Stomach (tissue), 9 donors: ENCODE data around the gene OLIG1. TPM values are rescaled to one million over a fixed set of nuclear protein-coding genes. Genes with fewer than 3 reads are reported as not detected.

Experiments used
- DNase-seq, 2 donors: peaks; one replicate each; pipeline versions ENCODE4 v3.0.0 to v3.0.0-alpha.2; 2013 to 2019
- H3K27ac ChIP-seq, 5 donors: fragments of 200-600 bp in 4 of 5; sonication (generic) in 4 of 5; one replicate each; pipeline ENCODE4 v1.5.1; 2013 to 2019; ENCODE audit warnings: mild to moderate bottlenecking in 1 of 5, moderate library complexity in 1 of 5
- H3K27me3 ChIP-seq, 3 donors: fragments of 200-600 bp; sonication (generic); one replicate each; pipeline ENCODE4 v1.5.1; 2017 to 2019; ENCODE audit warnings: mixed run types in 1 of 3
- H3K36me3 ChIP-seq, 4 donors: fragments of 200-600 bp; sonication (generic); 1 replicate in 3 of 4; 2 replicates in 1 of 4; pipeline ENCODE4 v1.5.1; 2016 to 2019
- H3K4me1 ChIP-seq, 4 donors: fragments of 200-600 bp; sonication (generic); one replicate each; pipeline ENCODE4 v1.5.1; 2016 to 2019
- H3K4me3 ChIP-seq, 4 donors: fragments of 200-600 bp; sonication (generic) in 3 of 4; one replicate each; pipeline ENCODE4 v1.5.1; 2016 to 2019; ENCODE audit warnings: mild to moderate bottlenecking in 1 of 4
- H3K9me3 ChIP-seq, 4 donors: fragments of 200-600 bp; sonication (generic); one replicate each; pipeline ENCODE4 v1.5.1; 2016 to 2019
- CTCF ChIP-seq, 7 experiments: fragments of 450-650 bp in 4 of 7; fragments of 200-600 bp in 3 of 7; sonication (generic) in 3 of 7; IDR thresholded peaks; one replicate each; pipeline ENCODE4 v1.5.1; 2016 to 2019; ENCODE audit warnings: antibody characterized with exemption in 7 of 7, control low read depth in 2 of 7, mild to moderate bottlenecking in 1 of 7
- EP300 ChIP-seq: sonication (generic); formaldehyde crosslinking; IDR thresholded peaks from one replicate; pipeline ENCODE4 v1.6.1; 2017; ENCODE audit warnings: antibody characterized with exemption
- POLR2A ChIP-seq, 4 donors: fragments of 450-650 bp; IDR thresholded peaks; one replicate each; pipeline ENCODE4 v1.6.1; 2016; ENCODE audit warnings: antibody characterized with exemption in 4 of 4, control low read depth in 2 of 4, mild to moderate bottlenecking in 1 of 4, moderate library complexity in 1 of 4
- POLR2AphosphoS5 ChIP-seq, 3 donors: sonication (generic); formaldehyde crosslinking; IDR thresholded peaks; one replicate each; pipeline ENCODE4 v1.6.1; 2016; ENCODE audit warnings: antibody characterized with exemption in 3 of 3
- WGBS, 5 donors: extraction: QIAGEN DNeasy Blood & Tissue Kit in 3 of 5; methylation state at CpG; one replicate each; pipeline versions ENCODE4 v1.1.5 to v1.1.7; 2013 to 2018; 5-methylcytosine and 5-hydroxymethylcytosine counted together
- intact Hi-C: fragments of 100-400 bp; cut with DNase I; formaldehyde crosslinking; loops from one replicate; pipeline ENCODE4 v1.15.1; 2023; ENCODE audit warnings: low total_unique reads
- polyA plus RNA-seq, 3 donors: library from polyadenylated mRNA; stranded (reverse); fragments of 200-250 nt; gene quantifications; one replicate each; pipeline ENCODE4 v1.2.3, GENCODE V29; 2013
- total RNA-seq, 5 donors: library from RNA; depleted of rRNA; stranded (reverse); fragments of >200 nt; gene quantifications; one replicate each; pipeline versions ENCODE4 v1.1.0 to v1.2.3, GENCODE V29; 2014 to 2016
- donor health status: healthy with polysubstance abuse.
- donor health status: Bipolar disorder and iron deficiency.
- donor health status: healthy.

OLIG1 gene
- total and polyA plus RNA-seq, 8 donors: not detected

- no peak for TF ChIP-seq EP300
- TF ChIP-seq POLR2AphosphoS5 (IDR thresholded peaks at IDR 0.05): no peak
- TF ChIP-seq CTCF (IDR thresholded peaks at IDR 0.05): no peak
- no peak for TF ChIP-seq POLR2A (IDR thresholded peaks at IDR 0.05)
- Histone ChIP-seq H3K4me3 (no peak overlapping the region), H3K27me3 (peaks cover 66 to 100% (median 100%) of the 10 kb centered on the region in 3 donors), H3K27ac (no peak overlapping the region), H3K9me3 (no peaks in the 10 kb centered on the region), H3K36me3 (no peaks in the 10 kb centered on the region), H3K4me1 (peaks cover 5 to 72% (median 52%) of the 10 kb centered on the region in 4 donors)
- intact Hi-C loops: no loop called here
- WGBS, 5 donors: 2 to 6% (median 3%) methylated on average over 19 to 85 of the region's 85 CpGs
- DNase-seq: no peak
Observed at GRCh38 chr21:33027401-33028286, 42.3 kb upstream of the OLIG1 start.

GRCh38 chr21:33028287-33028670, 41.7 kb upstream of the OLIG1 start:
- Histone ChIP-seq H3K27me3 (peaks cover 59 to 100% (median 100%) of the 10 kb centered on the region in 3 donors), H3K36me3 (no peaks in the 10 kb centered on the region), H3K9me3 (no peaks in the 10 kb centered on the region), H3K4me3 (no peak overlapping the region), H3K27ac (no peak overlapping the region), H3K4me1 (peaks cover 5 to 70% (median 46%) of the 10 kb centered on the region in 4 donors)
- intact Hi-C loops: no loop called here
- no peak for DNase-seq
- 3 to 7% (median 5%) methylated on average over 15 of the region's 15 CpGs for WGBS, 5 donors
- TF ChIP-seq POLR2A (IDR thresholded peaks at IDR 0.05) (no peak), EP300 (no peak), CTCF (IDR thresholded peaks at IDR 0.05) (no peak)

- TF ChIP-seq EP300 (no peak), POLR2AphosphoS5 (IDR thresholded peaks at IDR 0.05) (no peak), CTCF (IDR thresholded peaks at IDR 0.05) (no peak), POLR2A (IDR thresholded peaks at IDR 0.05) (no peak)
- Histone ChIP-seq H3K4me1 (peaks cover 5 to 70% (median 40%) of the 10 kb centered on the region in 4 donors), H3K36me3 (no peaks in the 10 kb centered on the region), H3K9me3 (no peaks in the 10 kb centered on the region), H3K27ac (no peak overlapping the region), H3K27me3 (peaks cover 53 to 100% (median 100%) of the 10 kb centered on the region in 3 donors), H3K4me3 (peak overlapping the region in 1 of 4 donors; percentile 8)
- peak in 1 of 2 donors; percentile 34 for DNase-seq
- WGBS, 5 donors: 2 to 6% (median 4%) methylated on average over 28 of the region's 28 CpGs
- intact Hi-C loops: no loop called here
Observed at GRCh38 chr21:33028773-33029384, 41.1 kb upstream of the OLIG1 start.

- intact Hi-C loops: no loop called here
- TF ChIP-seq CTCF (IDR thresholded peaks at IDR 0.05) (no peak), POLR2A (IDR thresholded peaks at IDR 0.05) (no peak), POLR2AphosphoS5 (IDR thresholded peaks at IDR 0.05) (no peak), EP300 (no peak)
- H3K27ac ChIP-seq: no peak overlapping the region
- H3K4me1 ChIP-seq: peaks cover 5 to 66% (median 35%) of the 10 kb centered on the region in 4 donors
- peaks cover 48 to 100% (median 100%) of the 10 kb centered on the region in 3 donors for H3K27me3 ChIP-seq
- no peak for DNase-seq
- no peak overlapping the region for H3K4me3 ChIP-seq
- no peaks in the 10 kb centered on the region for H3K36me3 ChIP-seq
- no peaks in the 10 kb centered on the region for H3K9me3 ChIP-seq
- whole genome bisulfite sequencing, 5 donors: 10 to 14% (median 11%) methylated on average over 18 to 19 of the region's 19 CpGs
Observed at GRCh38 chr21:33029385-33029921, 40.5 kb upstream of the OLIG1 start.
